Stimulated activated CD4-positive, alpha-beta T cell treated with anti-CD3 and anti-CD28 coated beads, Interleukin-4, amount 100 ng/mL, for 4 hours (primary cell): ENCODE data around the gene TMEM151B.

ENCODE experiments used
- DNase-seq, 2 experiments: peaks; one replicate each; pipeline ENCODE4 v3.0.0-alpha.2; 2020

TMEM151B gene

DNA sequence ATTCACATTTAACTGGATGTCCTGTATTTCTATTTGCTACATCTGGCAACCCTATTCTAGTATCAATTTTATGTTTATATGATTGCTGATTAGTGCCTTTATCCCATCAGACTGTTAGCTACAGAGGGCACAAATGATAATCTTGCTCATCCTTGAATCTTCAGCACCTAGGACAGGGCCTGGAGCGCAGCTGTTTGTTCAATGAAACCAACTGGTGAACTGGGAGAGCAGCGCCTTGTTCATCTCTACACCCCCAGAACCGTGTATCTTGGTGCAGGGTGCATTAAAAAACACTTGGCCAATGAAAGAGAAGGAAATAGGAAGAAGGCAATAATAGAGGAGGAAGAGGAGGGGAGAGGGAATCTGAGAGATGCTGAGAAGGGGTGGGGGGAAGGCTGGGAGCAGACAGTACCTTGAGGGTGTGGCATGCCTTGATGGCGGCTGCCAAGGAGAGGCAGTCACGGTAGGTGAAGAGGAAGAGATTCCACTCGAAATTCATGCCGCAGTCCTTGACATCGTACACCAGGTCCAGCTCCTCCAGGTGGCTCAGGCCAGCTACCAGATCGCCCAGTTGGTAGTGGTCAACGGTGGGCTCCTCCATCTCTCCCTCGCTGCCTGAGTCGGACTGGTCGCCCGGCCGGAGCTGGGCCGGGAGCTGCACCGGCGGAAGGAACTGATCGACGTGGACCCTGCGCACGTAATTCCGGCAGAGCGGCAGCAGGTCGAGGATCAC lies 15.5 kb downstream of the TMEM151B start:
- no peak for DNase-seq

DNA sequence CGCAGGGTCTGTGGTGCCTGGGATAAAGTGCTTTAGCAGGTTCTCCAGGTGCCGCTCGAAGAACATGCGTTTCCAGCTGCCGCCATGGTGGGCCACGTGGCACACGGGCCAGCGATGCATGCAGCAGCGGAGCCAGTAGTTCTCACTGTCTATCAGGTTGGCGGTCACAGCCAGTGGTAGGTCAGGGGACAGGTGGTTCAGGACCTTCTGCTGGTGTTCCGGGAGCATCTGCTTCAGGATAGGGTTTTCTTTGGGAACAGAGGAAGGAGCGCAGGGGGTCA lies 16.0 kb downstream of the TMEM151B start:
- DNase-seq: no peak

DNA sequence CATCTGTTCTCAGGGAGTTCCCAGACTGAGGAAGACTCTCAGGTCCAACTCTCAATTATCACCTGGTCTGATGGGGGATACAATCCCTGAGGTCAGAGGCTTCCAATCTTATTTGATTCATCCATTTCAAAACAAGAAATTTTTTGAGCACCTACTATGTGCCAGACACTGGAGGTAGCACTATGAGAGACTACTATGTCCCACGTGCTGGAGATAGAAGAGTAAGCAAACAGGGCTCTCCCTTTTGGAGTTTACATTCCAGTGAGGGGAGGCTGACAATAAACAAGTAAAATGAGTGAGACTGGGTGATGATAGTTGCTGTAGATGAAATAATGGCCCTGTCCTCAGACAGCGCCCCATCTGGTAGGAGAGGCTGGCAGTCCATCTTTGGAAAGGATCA lies 16.5 kb downstream of the TMEM151B start:
- no peak for DNase-seq

DNA sequence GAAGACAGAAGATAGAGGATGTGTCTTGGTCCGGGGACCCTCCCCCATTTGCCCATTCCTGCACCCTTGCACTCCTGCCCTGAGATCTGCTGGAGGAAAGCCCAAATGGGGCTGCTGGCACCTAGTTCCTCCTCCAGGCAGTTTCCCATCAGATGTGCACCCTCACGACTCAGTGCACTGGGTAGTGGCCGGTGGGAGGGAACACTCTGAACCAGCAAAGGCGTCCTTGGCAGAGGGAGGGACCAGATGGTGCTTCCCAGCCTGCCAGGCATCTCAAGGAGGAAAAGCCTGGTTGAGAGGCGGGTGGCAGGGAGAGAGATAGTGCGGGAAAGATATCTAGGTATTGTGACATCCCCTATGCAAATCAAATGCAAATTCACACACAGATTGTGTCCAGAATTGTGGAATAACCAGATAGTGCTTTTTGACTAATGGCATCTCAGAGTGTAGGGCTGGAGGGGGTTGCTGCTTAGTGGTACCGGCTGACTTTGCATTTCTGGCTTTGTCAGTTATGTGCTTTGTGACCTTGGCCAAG lies 19.5 kb downstream of the TMEM151B start:
- no peak for DNase-seq

DNA sequence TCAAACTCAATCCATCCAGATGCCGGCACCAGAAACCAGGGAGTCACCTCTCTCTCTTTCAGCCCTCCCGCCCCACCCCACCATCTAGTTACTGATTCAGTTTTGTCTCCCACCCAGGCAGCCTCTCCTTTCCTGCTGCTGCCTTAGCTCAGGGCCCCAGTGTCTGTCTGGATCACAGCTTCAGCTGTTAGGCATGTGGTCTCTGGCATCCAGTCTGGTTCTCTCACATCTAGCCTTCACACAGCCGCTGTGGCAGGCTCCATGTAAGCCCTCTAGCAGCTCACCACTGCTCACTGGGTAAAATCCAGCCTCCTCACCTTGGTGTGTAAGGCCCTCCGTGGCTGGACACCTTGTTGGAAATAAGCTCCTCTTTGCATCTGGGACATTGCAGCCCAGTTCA lies 21.6 kb downstream of the TMEM151B start:
- no peak for DNase-seq

DNA sequence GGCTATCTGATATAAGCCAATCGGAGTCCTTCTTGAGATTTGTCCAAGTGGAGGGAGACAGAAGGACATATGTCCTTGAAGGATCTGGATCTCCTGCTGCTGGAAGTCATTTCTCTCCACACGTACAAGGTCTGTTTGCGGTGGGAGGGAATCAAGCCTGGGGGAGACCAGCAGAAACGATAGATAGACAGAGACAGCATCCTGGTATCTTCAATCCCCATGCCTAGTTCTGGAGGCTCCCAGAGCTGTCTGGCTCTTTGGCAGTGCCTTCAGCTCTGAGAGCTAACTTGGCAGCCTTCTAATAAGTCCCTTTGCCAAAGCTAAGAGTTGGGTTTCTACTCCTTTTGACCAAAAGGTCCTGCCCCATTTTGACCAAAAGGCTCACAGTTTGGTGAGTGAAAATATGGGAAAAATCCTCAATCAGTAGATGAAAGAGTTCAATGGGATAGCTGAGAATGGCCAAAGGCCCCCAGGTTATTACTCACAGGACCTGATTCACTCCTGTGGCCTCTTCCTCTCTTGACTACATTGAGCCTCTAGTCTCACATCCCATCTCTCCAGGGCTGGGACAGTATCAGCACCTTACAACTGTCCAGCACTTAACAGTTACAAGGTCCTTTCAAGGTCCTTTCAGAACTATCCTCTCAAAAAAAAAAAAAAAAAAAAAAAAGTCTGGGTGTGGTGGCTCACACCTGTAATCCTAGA lies 22.6 kb downstream of the TMEM151B start:
- DNase-seq: no peak

DNA sequence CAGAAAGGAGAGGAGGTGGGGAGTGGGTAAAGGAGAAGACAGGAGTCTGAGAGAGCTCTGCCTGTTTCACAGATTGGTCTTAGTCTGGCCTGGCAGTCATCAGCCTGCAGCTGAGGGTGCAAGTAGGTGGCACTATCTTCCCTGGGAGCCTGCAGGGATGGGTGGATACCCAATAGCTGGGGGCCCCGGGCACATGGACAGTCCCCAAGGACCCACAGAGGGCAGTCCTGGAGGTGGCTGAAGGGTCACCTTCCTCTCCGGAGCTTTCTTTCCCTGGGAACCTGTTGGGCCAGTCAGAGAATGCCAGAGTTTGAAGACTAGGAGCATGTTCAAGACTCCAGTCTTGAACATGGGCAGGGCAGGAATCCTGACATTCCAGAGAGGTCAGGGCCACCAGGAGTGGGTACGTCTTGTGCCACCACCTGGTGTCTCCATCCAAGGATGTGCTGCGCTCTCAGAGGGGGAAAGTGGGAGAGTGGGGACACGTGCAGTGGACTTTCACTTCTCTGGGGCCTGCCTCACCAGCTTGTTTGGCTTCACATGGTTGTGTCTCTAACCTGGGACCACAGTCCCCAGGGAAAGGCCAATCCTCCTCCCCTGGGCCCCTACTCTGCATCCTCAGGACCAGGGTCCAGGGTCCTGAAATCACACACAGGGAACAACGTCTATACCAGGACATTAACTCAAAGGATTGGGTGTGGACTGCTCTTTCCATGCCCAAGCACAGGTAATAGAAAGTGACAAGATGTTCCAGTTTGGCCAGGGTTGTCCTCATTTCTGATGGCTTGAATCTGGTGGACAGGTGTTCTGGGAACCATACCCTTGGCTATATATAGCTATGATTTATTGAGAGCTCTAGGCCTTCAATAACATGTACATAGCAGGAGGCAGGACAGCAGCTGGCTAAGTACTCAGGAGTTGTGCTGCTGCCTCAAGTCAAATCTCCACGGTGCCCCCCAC lies 24.9 kb downstream of the TMEM151B start:
- DNase-seq: no peak

DNA sequence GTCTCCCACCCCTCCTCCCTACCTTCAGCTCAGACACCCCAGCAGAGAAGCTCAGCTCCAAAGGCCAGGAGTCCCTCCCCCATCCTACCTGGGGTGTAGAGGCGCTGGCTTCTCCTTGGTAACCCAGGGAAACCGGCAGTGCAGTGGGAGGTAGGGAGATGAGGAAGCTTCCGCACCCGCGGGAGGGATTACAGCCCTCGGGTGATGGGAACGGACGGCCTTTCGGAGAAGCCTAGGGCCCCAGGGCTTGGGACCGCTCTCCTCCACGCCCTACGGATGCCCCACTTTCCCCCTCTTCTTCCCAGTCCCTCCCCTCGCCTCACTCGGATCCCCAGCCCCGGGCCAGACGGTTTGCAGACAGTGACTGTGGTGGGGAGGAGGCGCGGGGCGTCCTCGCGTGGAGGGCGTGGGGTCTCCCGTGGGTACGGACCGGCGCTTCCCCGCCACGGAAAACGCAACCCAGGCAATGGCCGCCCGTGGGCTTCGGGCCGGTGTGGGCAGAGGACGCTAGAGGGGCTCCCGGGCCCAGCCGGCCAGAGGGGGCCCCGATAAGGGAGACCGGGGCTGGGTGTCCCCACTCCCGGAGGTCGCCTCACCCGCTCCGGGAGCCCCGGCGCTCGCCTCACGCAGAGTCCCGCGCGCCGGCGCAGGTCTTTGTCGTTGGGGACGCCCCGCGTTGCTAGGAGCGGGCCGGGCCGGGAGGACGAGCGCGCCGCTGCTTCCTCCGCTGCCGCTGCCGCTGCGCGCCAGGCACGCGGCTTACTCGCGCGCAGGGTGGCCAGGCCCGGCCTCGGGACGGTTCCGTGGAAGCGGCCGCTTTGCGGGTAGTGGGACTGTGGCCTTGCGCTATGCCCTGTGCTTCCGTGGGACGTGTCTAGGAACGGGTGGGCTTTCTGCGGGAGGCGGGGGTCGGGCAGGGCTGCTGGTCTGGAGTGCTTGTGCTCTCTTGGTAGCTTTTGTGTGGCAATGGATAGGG lies 27.1 kb downstream of the TMEM151B start:
- DNase-seq: peak; percentile 33 to 60

DNA sequence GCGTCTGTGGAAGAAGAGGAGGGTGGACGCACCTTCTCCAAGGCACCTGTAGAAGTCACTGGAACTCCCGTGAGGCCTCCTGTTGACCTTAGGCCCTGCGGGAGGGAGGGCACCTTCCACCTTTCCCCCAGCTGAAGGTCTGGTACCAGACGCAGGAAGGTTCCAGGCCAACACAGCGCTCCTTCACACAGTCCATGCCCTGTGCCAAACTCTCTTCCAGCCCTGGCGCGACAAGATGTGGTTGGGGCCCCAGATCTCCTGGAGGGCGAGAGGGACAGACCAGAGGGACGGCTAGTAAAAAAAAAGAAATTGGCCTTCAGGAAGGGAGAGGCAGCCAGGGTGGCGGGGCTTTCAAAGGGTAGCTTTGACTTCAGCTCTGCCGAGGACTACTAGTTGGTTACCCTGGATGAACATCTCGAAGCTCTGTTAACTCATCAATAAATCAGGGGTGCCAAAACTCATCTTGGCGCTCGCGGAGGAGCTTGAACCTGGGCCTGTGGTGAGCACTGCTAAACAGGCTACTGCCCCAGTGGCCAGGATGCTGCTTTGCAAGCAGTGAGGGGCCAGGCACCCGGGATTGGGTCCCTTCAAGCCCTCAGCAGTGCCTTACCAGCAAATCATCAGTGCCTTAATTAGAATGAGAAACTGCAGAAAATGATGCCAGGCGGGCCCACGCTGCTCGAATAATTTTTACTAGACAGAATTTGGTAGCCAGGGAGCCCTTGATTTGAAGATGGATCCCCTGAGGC lies 28.0 kb downstream of the TMEM151B start:
- DNase-seq: no peak

DNA sequence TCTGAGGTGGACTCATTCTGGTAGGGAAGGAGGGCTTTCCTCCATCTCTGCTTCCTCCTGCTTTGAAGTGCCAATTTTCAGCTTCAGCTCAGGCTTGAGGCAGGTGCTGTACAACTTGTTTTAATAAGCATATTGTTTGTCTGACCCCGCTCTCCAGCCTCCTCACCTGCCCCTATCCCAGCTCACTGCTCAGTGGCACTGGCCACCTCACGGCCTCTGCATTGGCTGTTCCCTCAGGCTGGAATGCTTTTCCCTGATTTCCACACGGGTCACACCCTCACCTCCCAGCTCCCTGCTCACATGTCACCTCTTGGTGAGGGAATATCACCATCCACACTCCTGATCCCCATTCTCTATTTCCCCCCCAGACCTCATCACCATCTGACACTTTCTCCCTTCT lies 28.6 kb downstream of the TMEM151B start:
- DNase-seq: no peak

DNA sequence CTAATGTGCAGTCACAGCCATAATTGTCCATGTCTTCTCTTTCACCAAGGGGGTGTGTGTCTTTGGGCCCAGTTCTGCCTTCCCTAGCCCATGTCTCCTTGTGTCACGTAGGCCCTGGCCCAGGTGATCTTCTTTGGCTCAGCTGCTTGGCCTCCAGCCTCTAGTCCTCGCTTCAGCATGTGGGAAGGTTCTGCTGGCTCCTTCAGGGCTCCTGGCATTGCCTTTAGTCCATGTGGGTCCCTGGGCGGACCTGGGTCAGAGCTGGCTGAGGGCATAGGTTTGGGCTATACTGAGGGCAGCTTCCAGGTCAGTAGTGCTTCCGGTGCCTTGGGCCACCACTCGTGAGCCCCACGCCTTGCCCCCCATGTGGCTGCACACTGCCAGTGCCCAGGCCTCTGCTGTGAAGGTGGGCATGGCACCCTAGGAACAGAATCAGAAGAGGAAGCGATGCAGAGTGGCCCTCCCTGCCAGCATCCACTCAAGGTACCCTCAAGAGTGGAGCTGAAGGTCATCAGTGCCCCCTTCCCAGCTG lies 30.1 kb downstream of the TMEM151B start:
- no peak for DNase-seq

DNA sequence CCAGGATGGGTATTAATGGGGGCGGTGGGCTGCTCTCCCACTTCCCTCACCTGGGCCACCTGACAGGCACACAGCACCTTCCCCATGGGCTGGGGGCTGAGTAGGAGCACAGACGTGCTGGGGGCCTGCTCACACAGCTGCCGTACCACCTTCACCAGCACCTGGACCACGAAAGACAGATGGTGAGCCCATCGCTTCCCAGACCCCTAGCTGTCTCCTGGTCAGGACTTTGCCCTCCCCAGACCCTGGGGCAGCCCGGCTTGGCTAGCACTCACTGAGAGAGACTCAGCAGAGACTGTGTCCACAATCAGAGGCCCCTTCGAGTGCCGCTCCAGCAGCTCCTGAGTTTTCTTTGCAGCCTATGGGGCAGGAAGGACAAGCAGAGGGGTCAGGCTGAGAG lies 30.9 kb downstream of the TMEM151B start:
- DNase-seq: no peak

DNA sequence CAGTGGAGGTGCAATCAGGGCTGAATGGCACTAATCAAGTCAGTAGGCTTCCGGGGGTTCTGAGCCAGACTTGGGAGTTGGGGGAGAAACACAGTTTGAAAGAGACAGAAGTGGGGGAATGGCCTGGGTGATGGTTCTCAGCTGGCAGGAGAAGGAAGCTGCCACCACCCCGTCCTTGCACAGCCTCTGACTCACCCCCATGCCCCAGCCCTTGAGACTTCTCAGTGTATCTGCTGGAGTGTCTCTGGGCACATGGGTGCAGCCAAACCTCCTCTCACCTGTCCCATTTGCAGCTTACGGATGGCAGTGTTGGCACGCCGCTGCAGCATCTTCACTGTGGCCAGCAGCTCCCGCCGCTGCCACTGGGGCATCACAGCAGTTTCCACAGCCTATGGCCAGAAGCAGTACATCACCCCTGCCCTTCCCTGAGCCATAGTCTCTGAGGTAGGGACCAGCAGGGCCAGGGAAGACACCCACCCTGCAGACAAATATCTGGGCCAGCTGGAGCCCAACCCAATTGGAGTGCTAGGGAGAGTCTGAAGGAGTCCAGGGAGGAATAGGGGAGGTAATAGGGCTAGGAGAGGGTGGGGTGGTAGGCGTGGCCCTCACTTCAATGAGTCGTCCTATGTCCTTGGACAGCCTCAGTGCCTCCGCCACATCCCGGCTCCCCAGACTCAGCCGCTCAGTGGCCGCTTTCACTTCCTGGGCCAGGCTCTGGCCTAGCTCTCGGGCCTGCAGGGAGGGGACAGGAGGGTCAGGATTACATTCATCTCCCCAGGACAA lies 31.7 kb downstream of the TMEM151B start:
- DNase-seq: no peak

DNA sequence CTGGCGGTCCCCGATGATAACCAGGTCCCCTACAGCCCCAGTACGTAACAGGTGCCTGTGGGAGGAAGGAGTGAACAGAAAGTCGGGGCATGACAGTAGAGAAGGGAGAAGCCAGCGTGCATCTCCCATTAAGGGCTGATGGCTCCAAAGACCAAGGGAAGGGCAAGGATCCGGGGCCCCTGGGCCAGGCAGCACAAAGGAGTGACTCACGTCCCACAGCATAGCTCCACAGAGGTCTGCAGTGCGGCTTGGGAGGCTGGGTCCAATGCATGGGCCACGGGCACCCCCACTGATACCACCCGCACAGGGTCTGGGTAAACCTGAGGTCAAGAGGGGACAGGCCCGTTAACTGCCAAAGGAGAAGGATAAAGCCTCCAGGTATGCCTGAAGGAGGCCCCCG lies 32.6 kb downstream of the TMEM151B start:
- DNase-seq: no peak

DNA sequence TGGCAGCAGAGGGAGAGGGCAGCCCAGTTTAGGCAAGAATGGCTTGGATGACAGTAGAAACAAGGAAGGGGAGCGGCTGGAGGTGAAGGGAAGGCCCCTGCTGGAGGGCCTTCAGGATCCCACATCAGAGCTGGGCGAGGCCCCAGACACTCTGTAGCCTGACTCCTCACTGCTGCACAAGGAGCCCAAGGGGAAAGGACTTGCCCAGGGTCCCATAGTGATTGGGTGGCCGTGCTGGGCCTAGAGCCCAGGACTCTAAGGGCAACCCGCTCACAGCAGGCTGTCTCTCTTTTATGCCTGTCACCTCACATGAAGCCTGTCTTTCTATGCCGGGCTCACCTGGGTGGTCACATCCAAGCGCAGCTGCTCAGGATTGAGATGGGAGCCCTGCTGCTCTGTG lies 33.6 kb downstream of the TMEM151B start:
- DNase-seq: no peak

DNA sequence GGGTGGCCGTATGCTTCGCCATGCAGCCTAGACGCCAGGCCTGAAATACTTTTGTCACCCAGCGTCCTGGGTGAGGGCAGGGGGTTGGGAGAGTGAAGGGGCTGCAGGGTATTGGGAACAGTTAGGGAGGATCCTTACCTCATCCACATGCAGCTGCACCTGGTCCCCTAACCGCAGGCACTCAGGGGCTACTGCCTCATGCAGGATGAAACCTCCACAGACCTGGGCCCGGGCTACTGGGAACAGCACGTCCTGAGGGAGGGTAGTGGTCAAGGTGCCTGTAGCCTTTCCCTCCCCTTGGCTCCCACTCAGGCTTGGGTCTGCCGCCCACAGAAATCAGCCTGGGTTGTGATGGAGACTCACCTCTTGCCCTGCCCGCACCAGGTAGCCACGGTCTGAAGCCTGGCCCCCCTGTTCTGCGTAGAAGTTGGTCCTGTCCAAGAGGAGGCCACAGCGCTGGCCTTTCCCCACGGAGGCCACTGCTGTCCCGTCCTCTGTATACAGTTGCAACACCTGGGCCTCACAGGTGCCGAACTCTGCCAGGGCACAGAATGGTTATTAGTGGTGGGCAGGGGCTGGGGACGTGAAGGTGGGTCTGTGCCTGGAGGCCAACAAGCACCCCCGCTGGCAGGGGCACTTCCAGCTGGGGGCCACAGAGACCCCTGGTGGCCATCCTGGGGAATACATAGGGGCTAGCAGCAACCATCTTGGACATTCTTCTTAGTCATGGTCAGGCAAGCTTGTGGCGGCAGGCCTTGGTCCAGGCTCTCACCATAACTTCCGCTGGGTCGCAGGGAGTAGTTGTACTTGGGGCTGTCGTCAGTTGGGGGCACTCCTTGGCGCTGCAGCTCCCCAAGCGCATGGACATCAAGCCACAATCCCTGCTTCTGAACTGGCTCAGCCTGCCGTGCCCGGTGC lies 34.3 kb downstream of the TMEM151B start:
- DNase-seq: peak; percentile 26 to 36

DNA sequence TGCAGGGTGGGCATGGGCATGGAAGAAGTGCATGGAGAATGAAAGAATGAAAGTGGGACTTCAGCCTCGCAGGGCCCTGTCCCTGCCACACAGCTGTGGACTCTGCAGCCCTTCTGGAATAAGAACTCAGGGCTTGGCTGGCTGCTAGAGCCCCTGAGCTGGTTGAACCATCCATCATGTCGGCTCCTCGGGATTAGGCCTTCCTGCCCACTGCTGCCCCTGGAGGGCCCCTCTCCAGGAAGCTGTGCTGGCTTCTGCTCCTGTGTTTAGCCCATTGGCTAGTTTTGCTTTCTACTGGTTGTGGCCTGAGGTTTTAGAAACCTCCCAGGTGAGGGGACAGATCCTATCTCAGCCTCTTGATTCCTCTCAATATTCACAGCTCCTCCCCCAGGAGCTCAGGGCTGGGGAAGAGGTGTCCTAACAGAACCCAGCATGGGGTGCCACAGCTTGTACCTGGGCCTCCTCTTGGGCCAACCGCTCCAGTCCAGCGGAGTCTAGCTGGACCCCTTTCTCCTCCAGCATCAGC lies 35.0 kb downstream of the TMEM151B start:
- no peak for DNase-seq

DNA sequence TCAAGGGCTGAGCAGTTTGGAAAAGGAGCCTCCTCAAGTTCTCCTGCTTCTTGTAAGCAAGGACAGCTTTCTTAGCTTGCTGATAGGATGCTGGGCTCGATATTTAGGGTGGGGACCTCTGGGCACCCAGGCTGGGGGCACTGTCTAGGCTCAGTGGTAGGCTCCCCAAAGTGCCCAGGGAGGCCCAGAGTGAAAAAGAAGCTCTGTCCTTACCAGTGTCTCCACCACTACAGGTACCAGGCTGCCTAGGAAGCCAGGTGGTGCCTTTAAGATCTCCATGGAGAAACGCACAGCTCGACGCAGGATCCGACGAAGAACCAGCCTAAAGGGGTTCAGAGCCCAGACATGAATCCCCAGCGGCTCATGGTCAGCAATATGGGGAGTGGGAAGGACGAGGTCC lies 36.5 kb downstream of the TMEM151B start:
- DNase-seq: no peak

DNA sequence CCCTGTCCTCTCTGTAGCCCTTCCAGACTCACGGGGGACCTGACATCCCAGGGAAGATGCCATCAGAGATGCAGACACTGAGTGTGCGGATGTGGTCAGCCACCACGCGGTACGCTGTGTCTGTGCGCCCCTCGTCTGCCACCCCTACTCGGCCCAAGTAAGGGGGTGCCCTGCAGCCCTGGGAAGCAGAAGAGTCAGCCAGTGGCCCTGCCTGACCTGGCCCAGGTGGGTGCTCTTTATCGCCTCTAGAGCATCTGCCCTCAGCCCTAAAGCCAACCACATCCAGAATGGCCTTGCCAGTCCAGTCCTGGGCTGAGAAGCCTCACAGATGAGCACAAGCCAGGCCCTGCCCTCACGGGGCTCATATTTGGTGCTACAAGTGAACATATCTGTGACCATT lies 37.0 kb downstream of the TMEM151B start:
- no peak for DNase-seq
